ENCODE measurements around the gene LDB2. TPM values are rescaled to one million over a fixed set of nuclear protein-coding genes. Genes with fewer than 3 reads are reported as not detected.
A peak's percentile ranks its signal among the peaks of the same experiment; 100 is the strongest.

Gene LDB2
- total and polyA plus RNA-seq, 2 experiments from 2014 or later = 48.6 to 80.1 TPM

GRCh38 chr4:16728849-16729248 is 169.6 kb downstream of the LDB2 start:
- Histone ChIP-seq H3F3A (replicated peaks; ENCODE audit: low read depth) (no peaks in the 10 kb centered on the region), H3K9me2 (ENCODE audit: insufficient read depth) (no peaks in the 10 kb centered on the region), H3K36me3 (ENCODE audit: insufficient read depth) (no peaks in the 10 kb centered on the region), H3K79me2 (replicated peaks; ENCODE audit: insufficient read depth) (peaks cover 4% of the 10 kb centered on the region; the same call in 1 of the 2 replicates), H3K4me1 (ENCODE audit: insufficient read depth) (peaks cover 56% of the 10 kb centered on the region), H3K4me3 (peak overlapping the region; percentile 6; the same call in 1 of the 2 replicates), H4K20me1 (replicated peaks; ENCODE audit: insufficient read depth) (no peaks in the 10 kb centered on the region), H3K27ac (ENCODE audit: low read depth) (0 out of 2 replicates have a peak overlapping the region, but pooled peaks have one; percentile 17), H3K4me2 (peak overlapping the region; percentile 40), H2AFZ (no peak overlapping the region), H3K27me3 (ENCODE audit: insufficient read depth) (no peaks in the 10 kb centered on the region)
- peaks cover under 1% of the 10 kb centered on the region; the same call in 1 of the 3 replicates for H3K9me3 Mint-ChIP-seq
- peaks cover 14% of the 10 kb centered on the region for H3K36me3 Mint-ChIP-seq (ENCODE audit: low read depth)
- H3K4me1 Mint-ChIP-seq = peaks cover 63% of the 10 kb centered on the region
- H3K4me3 Mint-ChIP-seq = no peak overlapping the region
- TF ChIP-seq ZNF114 (CRISPR knock-in tag; IDR thresholded peaks at IDR 0.05) (no peak), ZNF462 (CRISPR knock-in tag; IDR thresholded peaks at IDR 0.05) (no peak), ZNF331 (CRISPR knock-in tag; IDR thresholded peaks at IDR 0.05; ENCODE audit: low read depth) (no peak), POLR2AphosphoS5 (IDR thresholded peaks at IDR 0.05; ENCODE audit: low read depth) (no peak), NANOG (IDR thresholded peaks at IDR 0.05; ENCODE audit: borderline replicate concordance) (no peak), CREB1 (CRISPR knock-in tag; IDR thresholded peaks at IDR 0.05; ENCODE audit: low read depth) (no peak), JUNB (IDR thresholded peaks at IDR 0.05; ENCODE audit: unreplicated experiment) (no peak), STAT1 (IDR thresholded peaks at IDR 0.05; ENCODE audit: unreplicated experiment) (no peak), REST (IDR thresholded peaks at IDR 0.05; ENCODE audit: unreplicated experiment) (no peak), ETS1 (IDR thresholded peaks at IDR 0.05) (no peak), EZH2 (IDR thresholded peaks at IDR 0.05; ENCODE audit: low read depth, unreplicated experiment) (no peak), EZH2phosphoT487 (IDR thresholded peaks at IDR 0.05; ENCODE audit: unreplicated experiment) (no peak), CTCF (conservative IDR thresholded peaks at IDR 0.05; ENCODE audit: low read depth in 2 of 2) (no peak)
- ATAC-seq (no peak), DNase-seq (ENCODE audit: low spot score) (no peak)
- H3K27ac Mint-ChIP-seq = peak overlapping the region; percentile 81; the same call in 1 of the 2 replicates
- peaks cover 6% of the 10 kb centered on the region for H3K27me3 Mint-ChIP-seq (ENCODE audit: insufficient read depth, low read depth, poor library complexity)
